Measurements from ENCODE around the gene TMEM240.
A peak's percentile ranks its signal among the peaks of the same experiment; 100 is the strongest.
"Not testable (repeated sequence)": the region's sequence is repeated elsewhere in the genome, so short reads cannot be mapped to it uniquely, and the experiment has no call there.

TMEM240 gene

DNA sequence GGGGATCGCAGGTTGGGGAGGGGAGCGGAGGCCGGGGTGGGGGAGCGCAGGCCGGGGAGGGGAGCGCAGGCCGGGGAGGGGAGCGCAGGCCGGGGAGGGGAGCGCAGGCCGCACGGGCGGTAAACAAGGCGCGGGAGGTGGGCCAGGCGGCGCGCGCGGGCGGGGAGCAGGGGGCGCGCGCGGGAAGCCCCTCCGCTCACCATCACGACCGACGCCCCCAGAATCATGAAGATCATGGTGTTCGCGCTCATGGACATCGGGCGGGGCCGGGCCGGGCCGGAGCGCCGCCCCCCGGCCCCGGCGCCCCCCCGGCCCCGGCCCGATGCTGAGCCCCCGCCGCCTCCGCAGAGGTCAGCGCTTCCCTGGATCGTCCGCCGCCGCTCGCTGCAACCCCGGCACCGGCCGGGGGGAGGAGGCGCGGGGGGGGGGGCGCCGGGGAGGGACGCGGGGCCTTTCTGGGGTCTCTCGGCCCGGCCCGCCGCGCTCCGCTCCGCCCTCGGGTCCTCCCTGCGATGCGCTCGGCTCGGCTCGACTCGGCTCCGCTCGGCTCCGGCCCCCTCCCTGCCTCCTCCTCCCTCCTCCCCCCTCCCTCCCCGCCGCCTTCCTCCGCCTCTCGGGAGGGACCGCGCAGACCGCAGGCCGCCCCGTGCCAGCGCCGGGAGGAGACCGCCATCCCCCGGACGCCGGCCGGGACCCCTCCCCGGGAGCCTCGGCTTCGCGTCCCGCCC lies at the start of gene TMEM240:
TSS of gene TMEM240 (minus strand) at position 535 of the 728 bp plus-strand sequence. CDS start at position 257, 278 bp downstream.
- peak; percentile 39 to 44 for DNase-seq

DNA sequence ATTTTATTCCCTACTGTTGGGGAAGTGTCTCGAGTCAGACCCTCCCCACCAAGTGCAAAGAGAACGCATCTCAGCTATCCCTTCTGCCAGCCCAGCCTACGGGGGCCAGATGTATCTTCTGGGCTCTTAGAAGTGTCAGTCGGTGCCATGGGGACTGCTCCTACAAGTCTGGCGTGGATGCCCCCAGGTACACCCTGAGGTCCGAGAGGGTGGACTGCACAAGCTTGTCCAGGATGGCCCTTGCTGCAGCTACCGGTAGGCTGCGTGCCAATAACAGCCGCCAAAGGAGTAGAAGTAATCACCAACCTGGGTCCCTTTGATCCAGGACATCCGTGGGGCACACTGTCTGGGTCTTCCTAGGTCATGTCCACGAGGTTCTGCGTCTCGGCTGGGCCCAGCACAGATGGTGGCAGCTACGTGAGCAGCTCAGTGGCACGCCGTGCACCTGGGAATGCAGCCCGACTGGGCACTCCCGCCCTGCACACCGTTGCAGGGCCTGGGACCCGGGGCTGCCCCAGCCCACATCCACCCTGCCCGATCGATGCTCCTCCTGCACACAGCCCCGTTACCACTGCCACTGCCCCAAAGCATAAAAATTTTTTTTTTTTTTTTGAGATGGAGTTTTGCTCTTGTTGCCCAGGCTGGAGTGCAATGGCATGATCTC lies 43.1 kb upstream of the TMEM240 start:
- DNase-seq: no peak

DNA sequence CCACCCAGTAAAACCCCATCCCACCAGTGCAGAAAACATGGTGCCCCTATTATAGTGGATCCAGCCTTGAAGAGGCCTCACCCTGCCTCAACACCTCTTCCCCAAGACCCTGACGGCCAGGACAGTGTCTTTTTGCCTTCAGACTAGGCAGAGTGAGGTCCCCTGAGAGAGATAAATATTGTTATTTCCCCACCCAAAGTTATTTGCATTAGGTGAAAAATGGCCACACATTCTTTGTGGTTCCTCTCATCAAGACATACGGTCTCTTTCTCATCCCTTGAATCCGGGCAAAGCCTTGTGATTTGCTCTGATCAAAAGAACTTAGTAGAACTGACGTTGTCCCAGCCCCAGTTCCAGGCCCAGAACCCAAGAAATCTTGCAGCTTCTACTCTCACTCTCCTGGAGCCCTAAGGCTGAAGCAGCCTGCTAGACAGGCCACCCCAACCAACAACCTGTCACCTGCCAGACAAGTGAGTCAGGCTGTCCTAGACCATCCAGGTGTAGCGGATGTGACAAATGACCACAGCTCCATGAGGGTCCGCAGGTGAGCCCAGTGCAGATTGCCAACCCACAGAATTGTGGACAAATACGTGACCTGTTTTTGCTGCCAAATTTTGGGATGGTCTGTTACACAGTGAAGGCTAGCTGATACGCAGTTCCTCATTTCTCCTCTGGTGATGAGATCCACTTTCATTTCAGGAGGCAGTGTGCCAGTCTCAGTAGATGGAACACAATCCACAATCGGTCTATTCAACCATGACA lies 42.3 kb upstream of the TMEM240 start:
- DNase-seq: no peak

DNA sequence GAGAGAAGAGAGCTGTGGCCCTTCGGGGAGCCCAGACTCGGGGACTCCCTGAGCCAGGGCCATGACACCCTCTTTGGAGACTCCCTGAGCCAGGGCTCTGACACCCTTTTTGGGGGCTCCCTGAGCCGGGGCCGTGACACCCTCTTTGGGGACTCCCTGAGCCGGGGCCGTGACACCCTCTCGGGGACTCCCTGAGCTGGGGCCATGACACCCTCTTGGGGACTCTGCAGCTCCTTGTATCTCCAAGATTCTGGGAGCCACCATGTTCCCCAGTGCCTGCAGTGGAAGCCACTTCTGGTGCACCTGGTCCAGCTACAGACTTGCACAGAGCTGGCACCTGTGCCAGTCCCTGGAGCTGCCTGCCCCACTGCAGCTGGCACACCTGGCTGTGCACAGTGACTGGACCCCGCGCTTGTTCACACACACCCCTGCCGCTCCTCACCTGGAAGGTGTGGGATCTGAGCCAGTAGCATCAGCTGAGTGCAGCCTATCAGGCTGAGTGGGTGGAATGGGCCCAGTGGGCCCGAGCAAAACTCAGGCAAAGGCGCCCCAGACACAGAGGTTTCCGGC lies 38.0 kb upstream of the TMEM240 start:
- no peak for DNase-seq

DNA sequence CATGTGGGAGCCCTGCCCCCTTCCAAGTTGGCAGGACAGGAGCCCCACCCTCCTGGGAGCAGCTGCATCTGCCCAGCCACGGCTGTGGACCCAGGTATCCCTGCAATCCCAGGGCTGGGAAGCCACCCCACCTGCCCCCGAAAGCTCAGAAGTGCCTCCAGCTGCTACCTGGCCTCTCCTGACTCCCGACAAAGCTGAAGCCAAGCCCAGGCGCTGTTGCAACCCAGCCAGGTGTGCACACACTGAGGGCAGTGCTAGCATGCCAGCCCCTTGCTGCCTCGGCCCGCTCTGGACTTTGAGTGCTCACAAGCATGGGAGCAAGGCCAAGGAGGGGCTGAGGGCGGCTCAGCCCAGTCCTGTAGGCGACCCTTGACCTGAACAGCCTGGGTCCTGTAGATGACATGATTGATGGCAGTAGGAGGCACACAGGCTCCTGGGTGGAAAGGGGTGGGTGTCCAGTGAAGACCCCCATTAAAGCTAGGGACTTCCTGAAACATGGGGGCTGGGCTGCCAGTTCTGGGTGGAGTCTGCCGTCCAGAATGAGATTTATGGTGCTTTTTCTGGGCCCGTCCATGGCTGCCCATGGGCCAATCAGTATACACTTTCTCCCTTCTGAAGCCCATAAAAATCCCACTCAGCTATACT lies 37.1 kb upstream of the TMEM240 start:
- DNase-seq: no peak

DNA sequence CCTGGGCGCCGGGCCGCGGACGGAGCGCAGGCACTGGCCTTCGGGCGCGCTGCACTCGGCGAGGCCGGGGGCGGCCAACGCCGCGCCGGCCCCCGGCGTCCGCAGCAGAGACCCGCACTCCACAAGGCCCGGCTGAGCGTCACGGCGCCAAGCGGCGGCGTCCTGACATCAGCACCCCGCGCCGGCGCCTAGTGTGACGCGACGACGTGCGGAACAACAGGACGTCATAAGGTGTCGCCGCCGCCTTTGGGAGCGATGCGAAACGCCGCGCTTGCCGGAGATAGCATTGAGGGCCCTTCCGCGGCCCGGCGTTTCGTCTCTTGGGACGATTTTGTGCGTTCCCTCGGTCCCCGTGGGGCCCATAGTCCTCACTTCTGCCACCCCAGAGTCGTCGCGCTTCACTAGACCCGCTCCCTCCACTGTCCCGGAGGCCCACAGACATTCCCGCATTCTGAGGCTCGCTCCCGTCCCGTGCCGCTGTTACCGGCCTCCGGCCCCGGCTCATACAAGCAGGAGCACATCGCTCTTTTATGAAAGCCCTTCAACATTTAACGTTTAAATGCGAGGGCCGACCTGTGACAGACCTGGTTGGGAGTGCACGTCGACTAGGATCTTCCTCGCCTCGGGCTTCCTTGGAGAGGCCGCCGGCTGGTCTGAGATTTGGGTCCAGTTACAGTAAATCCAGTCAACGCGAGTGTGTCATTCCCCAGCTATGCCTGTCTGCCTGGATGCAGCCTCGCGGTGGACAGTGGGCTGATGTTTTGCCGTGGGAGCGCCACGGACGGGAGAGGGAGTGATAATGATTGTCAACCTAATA lies 34.5 kb upstream of the TMEM240 start, which contains the start of gene SSU72:
TSS of gene SSU72 (minus strand) at position 143 of the 817 bp plus-strand sequence. CDS start 306 bp downstream, outside the sequence.
- peak; percentile 88 to 90 for DNase-seq

DNA sequence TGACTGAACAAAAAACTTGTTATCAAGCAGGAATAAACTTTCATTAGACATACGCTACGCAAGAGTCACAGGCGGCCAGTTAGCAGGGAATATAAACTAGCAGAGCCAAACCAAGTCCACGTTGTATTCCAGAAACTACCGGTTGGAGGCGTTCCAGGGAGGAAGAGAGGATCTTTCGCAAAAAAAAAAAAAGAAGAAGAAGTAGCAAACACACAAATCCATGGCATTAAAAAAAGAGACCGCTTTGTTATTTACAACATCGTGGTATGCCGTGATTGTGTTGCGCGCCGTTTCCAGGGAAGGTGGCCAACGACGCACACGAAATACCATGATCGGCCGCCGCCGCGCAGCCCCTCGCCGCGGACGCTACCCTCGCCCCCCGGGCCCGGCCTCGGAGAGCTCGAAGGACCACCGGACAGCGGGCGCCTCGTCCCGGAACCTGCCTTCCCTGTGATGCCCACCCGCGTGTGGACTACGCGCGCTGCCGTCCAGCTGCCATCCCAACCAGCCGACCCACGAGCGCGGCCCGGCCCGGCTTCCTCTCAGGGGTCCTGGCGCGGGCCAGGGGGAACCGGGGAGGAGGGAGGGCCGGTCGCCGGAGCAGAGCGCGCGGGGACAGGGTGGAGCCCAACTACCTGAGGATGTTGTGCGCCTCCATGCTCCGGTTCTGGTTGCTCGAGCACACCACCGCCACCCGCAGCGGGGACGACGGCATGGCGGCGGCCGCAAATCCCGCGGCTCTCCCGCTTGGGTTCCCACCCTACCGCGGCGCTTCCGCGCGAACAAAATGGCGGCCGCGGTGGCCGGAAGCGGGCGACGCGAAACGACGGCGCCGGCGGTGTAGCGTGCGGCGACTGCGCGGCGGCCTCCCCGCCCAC lies 33.7 kb upstream of the TMEM240 start:
- DNase-seq: peak; percentile 47 to 48

DNA sequence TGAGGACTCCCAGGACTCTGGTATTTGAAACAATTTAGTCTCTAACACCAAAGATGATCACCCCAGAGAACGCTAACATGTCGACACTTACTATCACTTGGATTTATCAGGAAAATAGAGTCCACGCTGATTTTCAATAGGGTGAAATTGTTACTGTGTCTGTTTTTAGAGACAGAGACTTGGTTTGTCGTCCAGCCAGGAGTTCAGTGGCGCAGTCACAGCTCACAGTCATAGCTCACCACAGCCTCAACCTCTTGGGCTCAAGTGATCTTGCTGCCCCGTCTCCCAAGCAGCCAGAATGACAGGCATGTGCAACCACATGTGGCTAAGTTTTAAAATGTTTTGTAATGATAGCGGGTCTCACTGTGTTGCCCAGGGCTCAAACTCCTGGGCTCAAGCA lies 28.9 kb upstream of the TMEM240 start:
- no peak for DNase-seq

DNA sequence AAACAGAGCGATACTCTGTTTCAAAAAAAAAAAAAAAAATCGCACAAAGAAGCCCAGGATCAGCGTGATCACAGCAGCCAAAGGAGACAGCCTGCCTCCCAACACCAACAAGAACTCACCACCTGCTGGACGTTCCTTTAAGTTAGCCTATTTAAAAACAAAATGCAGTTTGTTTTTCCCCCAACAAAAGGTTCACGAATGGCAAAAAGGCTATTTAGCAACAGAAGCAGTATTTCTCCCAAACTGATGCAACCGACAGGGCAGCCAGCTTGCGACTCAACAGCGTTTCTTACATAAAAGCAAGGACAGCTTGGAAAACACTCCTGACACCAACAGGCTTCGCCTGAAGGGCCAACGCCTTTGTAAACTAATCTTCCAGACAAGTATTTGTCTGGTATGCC lies 27.5 kb upstream of the TMEM240 start:
- no peak for DNase-seq

DNA sequence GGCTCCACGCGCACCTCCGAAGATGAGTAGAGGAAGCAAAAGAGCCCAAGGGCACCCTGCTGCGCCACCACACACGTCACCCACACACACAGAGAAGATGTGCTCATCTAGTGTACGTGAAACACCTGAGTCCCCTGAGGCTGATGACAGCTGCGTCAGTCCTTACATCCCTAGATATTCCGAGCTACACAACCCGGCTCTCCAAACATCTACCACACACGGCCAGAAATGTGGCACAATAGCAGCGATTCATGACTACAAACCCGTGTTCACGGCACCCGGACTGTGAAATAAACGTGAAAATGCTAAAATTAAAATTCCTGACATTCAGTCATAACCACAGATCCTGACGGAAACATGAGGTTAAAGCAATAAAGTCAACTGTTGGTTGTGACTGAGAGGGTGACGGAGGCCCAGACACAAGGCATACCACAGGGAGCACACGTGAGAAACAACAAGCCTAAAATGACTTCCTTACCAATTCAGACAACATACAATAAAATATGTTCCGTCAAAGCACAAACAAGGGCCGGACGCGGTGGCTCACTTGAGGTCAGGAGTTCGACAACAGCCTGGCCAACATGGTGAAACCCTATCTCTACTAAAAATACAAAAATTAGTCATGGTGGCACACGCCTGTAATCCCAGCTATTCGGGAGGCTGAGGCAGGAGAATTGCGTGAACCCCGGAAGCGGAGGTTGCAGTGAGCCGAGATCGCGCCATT lies 26.9 kb upstream of the TMEM240 start:
- no peak for DNase-seq

DNA sequence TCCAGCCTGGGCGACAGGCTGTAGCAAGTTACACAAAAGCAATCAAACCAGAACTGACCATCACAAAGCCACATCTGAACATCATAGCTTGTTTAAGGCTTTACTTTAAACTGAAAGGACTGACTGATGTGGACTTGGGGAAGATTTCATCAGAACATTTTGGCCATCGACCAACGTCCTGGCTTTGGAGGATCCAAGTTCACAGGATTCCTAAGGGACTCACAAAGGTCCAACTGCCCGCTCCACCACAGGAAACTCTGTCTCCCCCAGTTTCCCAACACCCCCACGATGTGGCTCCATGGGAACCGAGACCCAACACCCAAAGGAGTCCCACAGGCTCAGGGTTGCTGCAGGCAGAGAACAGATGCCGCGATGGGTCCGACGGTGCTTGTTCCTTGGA lies 24.9 kb upstream of the TMEM240 start:
- DNase-seq: no peak

DNA sequence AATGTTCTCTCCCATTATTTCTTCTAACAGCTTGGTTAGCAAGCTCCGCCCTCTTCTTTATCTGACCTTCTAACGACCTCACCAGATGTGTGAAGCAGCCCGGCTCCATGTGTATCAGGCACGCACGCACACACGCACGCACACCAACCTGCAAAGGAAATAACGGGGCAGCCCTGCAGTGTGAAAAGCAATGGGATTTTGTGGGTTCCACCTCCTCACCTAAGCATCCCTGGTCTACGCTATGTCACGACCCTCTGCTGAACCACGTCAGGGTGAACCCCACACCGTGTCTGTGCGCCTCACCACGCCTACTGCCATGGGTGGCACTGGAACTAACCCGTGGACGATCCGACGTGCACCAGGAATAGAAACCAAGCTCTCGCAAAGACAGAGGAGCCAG lies 23.8 kb upstream of the TMEM240 start:
- DNase-seq: no peak

DNA sequence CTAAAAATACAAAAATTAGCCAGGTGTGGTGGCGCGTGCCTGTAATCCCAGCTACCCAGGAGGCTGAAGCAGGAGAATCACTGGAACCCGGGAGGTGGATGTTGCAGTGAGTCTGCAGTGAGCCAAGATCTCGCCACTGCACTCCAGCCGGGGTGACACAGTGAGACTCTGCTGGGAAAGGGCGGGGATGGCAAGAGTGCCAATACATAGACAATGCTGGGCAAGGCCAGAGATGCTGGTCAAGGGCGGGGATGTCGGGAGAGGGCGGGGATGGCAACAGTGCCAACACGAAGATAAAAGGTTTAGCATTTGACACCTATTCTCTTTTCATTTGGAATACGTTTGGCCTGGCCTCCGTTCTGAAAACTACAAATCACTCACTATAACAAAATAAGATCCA lies 23.3 kb upstream of the TMEM240 start:
- DNase-seq: no peak

DNA sequence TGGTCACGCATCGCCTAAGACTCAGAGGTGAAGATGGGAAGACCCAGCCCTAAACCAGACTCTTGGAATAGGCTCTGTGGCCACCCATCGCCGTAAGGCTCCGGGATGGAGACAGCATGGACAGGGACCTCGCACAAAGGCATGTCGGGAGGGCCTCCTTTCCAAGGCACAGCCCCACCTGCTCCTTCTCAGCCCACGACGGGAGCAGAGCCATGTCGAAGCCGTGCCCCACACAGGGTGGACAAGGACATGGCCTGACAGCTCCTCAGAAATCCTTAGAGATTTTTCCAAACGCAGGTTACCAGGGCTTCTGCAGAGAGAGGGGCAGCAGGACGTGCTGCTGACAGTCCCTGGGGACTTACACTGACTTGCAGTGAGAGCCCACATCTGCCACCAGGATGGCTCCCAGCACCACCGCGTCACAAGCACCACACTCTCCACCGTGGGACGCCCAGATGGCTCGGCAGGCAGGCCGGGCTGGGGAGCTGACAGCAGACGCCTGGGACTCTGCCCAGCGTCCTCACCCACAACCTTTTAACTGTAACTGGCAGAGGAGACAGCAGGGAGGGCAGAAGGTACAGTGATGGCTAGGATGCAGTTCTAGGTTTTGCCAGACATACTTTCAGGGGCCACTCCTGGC lies 22.3 kb upstream of the TMEM240 start:
- no peak for DNase-seq

DNA sequence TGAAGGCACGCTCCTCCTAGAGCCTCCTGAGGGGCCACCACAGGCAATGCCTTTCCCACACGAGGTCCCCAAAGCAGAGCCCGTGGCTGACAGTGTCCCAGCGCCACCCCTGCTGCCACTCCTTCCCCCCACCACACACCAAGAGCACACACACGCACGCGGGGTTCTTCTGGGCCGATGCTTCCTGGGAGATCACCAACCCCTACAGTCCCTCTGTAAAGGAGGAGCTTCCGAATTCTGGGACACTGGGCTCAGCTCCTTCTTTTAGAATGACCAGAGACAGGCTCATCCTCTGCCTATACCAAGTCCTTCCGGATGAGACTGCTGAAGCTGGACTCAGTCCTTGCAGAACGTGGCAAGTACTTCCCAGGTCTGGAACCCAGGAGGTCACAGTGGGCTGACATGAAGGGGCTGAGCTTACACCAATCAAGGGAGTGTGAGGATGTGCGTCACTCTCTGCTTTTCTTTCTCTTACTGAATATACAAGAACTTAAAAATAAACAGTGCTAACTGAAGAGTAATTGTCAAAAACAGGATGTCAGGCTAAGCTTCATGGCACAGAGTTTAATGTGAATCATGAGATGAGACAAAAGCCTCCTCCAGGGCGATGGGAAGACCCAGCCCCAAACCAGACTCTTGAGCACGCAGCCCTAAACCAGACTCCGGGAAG lies 21.5 kb upstream of the TMEM240 start:
- no peak for DNase-seq

DNA sequence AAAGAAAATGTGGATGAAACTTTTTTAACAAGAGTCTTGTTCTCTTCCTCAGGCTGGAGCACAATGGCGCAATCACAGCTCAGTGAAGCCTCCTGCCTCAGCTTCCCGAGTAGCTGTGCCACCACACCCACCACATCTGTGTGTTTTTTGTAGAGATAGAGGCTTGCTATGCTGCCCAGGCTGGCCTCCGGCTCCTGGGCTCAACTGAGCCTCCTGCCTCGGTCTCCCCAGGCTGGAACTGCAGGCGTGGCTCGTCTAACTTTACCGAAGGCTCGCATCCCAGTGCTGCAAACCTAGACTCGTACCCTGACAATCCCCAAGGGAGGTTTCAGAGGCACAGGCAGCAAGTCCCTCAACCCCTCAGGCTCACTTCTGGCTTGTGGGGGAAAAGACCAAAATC lies 19.8 kb upstream of the TMEM240 start:
- no peak for DNase-seq

DNA sequence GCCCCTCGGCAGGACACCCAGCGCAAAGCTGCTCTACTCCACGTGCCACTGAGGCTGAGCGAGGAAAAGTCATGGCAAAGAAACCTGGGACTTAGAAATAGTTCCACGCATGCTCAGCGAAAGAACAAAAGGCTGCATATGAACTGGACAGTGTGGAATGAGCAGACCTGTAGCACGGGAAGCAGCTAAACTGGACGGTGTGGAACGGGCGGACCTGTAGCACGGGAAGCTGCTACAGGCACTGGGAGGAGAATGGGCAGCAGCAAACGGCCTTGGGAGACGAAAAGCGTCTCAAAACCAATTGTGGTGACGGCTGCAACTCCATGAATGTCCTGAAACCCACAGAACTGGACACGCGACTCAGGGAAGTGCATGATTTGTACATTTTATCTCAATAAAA lies 18.6 kb upstream of the TMEM240 start:
- DNase-seq: no peak

DNA sequence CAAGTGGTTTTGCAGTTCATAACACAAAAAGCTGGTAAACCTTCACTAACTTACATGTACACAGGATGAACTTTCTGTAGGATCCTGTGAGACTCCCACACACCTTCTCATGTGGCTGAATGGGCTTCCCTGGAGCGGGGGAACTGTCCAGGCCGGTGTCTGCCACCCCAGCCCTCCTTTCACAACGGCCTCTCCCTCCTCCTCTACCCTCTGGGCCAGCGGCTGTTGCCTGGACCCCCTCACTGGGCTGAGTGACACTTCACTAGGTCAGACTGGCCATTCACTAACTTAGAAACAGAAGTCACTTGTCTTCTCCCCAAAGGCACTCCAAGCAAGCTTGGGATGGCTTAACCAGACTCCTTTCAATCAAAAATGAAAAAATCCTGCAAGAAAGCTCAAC lies 18.2 kb upstream of the TMEM240 start:
- no peak for DNase-seq

DNA sequence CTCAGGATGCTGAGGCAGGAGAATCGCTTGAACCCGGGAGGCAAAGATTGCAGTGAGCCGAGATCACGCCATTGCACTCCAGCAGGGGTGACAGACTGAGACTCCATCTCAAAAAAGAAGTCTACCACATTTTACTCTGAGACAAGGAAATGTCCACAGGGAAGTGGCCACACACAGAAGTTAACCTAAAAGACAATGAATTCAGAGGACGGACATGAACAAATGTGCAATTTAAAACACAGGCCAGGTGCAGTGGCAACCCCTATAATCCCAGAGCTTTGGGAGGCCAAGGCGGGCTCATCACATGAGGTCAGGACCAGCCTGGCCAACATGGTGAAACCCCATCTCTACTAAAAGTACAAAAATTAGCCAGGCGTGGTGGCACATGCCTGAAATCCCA lies 17.3 kb upstream of the TMEM240 start:
- DNase-seq: not testable (repeated sequence)
